WERI-Rb-1 (cell line): ENCODE measurements around the gene P3H2.

ENCODE experiments used
- DNase-seq: peaks from one replicate; pipeline ENCODE4 v3.0.0-alpha.2; 2020
- H3K27ac ChIP-seq: fragments of 250-450 bp; sonication (Bioruptor Pico); 2 replicates; pipeline ENCODE4 v1.5.1; 2020; ENCODE audit warnings: mild to moderate bottlenecking, moderate library complexity
- H3K27me3 ChIP-seq: fragments of 250-450 bp; sonication (Bioruptor Pico); 2 replicates; pipeline ENCODE4 v1.5.1; 2021; ENCODE audit warnings: mild to moderate bottlenecking, low read depth, moderate library complexity; ENCODE audit not compliant: insufficient read depth, severe bottlenecking
- H3K36me3 ChIP-seq: fragments of 250-450 bp; sonication (Bioruptor Pico); 2 replicates; pipeline ENCODE4 v1.5.1; 2020; ENCODE audit warnings: mild to moderate bottlenecking, moderate library complexity
- H3K4me3 ChIP-seq: 2 replicates; pipeline ENCODE4 v1.5.1; 2011; ENCODE audit warnings: low read depth, mild to moderate bottlenecking, control low read depth, low read length
- H3K9me3 ChIP-seq: fragments of 250-450 bp; sonication (Bioruptor Pico); 2 replicates; pipeline ENCODE4 v1.5.1; 2021; ENCODE audit warnings: mild to moderate bottlenecking, moderate library complexity; ENCODE audit not compliant: severe bottlenecking
- TF ChIP-seq, protein P1 (sequence below): IDR thresholded peaks from 2 replicates; pipeline ENCODE4 v1.5.1; 2011; ENCODE audit warnings: low read depth, mild to moderate bottlenecking, control low read depth, inconsistent platforms, low read length

The P3H2 gene

DNA sequence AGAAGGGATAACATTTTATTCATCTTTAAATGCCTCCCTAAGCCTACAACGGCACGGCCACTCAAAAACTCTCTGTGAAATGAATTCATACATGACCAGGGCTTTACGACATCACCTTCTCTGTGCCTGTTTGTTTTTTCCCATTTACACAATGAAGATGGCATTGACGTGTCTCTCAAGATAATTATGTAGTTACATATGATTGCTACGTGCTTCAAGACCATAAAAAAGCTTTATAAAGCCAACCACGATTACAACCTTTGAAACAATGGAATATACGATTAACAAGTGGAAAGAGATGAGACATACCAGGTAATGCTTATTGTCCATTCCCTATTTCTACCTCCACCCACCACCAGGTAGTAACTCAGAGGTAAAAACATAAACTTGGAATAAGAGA, 168.4 kb downstream of the P3H2 start:
- TF ChIP-seq, protein P1, sequence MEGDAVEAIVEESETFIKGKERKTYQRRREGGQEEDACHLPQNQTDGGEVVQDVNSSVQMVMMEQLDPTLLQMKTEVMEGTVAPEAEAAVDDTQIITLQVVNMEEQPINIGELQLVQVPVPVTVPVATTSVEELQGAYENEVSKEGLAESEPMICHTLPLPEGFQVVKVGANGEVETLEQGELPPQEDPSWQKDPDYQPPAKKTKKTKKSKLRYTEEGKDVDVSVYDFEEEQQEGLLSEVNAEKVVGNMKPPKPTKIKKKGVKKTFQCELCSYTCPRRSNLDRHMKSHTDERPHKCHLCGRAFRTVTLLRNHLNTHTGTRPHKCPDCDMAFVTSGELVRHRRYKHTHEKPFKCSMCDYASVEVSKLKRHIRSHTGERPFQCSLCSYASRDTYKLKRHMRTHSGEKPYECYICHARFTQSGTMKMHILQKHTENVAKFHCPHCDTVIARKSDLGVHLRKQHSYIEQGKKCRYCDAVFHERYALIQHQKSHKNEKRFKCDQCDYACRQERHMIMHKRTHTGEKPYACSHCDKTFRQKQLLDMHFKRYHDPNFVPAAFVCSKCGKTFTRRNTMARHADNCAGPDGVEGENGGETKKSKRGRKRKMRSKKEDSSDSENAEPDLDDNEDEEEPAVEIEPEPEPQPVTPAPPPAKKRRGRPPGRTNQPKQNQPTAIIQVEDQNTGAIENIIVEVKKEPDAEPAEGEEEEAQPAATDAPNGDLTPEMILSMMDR = no peak
- Histone ChIP-seq H3K9me3 (no peaks in the 10 kb centered on the region), H3K27ac (no peak overlapping the region), H3K36me3 (no peaks in the 10 kb centered on the region), H3K4me3 (no peak overlapping the region), H3K27me3 (no peaks in the 10 kb centered on the region)
- DNase-seq = no peak

- H3K4me3 ChIP-seq = no peak overlapping the region
- H3K36me3 ChIP-seq = no peaks in the 10 kb centered on the region
- no peak overlapping the region for H3K27ac ChIP-seq
- H3K9me3 ChIP-seq = no peaks in the 10 kb centered on the region
- DNase-seq = no peak
- TF ChIP-seq, protein P1 = no peak
- H3K27me3 ChIP-seq = no peaks in the 10 kb centered on the region
These were observed 170.4 kb downstream of the P3H2 start for GRCh38 chr3:189950258-189950657.

- no peaks in the 10 kb centered on the region for H3K9me3 ChIP-seq
- no peak overlapping the region for H3K27ac ChIP-seq
- TF ChIP-seq, protein P1 = no peak
- no peaks in the 10 kb centered on the region for H3K27me3 ChIP-seq
- no peak overlapping the region for H3K4me3 ChIP-seq
- no peaks in the 10 kb centered on the region for H3K36me3 ChIP-seq
- DNase-seq = no peak
These were observed 171.1 kb downstream of the P3H2 start for GRCh38 chr3:189949580-189949979.

DNA sequence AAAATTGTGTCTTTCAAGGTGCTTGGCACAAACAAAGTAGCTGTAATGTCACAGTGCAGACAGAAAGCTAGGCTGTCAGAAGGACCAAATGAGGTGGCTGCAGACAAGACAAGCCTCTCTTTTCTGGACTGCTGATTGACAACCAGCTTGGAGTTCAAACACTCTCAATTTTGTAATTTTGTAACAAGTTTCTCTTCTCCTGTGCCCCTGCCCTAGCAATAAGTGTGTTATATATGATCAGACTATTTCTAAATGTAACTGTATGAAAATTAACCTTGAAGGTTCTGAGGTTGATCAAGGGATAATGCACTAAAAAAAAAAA, 172.0 kb downstream of the P3H2 start:
- DNase-seq = no peak
- H3K27me3 ChIP-seq = no peaks in the 10 kb centered on the region
- H3K4me3 ChIP-seq = no peak overlapping the region
- TF ChIP-seq, protein P1 = no peak
- H3K36me3 ChIP-seq = no peaks in the 10 kb centered on the region
- H3K27ac ChIP-seq = no peak overlapping the region
- no peaks in the 10 kb centered on the region for H3K9me3 ChIP-seq

- no peak for DNase-seq
- H3K9me3 ChIP-seq = no peaks in the 10 kb centered on the region
- no peaks in the 10 kb centered on the region for H3K36me3 ChIP-seq
- H3K27me3 ChIP-seq = no peaks in the 10 kb centered on the region
- H3K27ac ChIP-seq = no peak overlapping the region
- TF ChIP-seq, protein P1 = peak; percentile 9; the same call in 1 of the 2 replicates
- no peak overlapping the region for H3K4me3 ChIP-seq
These were observed 172.6 kb downstream of the P3H2 start for GRCh38 chr3:189947948-189948723.

- TF ChIP-seq, protein P1 = no peak
- H3K27me3 ChIP-seq = no peaks in the 10 kb centered on the region
- H3K36me3 ChIP-seq = no peaks in the 10 kb centered on the region
- H3K27ac ChIP-seq = no peak overlapping the region
- no peak for DNase-seq
- H3K4me3 ChIP-seq = no peak overlapping the region
- no peaks in the 10 kb centered on the region for H3K9me3 ChIP-seq
These were observed 173.6 kb downstream of the P3H2 start for GRCh38 chr3:189947068-189947467.
